CD4-positive, alpha-beta T cell treated with Interleukin-21 for 1 hour (primary cell): ENCODE measurements around the gene AHDC1.
"Not testable (repeated sequence)": the region's sequence is repeated elsewhere in the genome, so short reads cannot be mapped to it uniquely, and the experiment has no call there.

ENCODE experiments used
- DNase-seq: peaks from one replicate; pipeline ENCODE4 v3.0.0-alpha.2; 2020

AHDC1 gene

GRCh38 chr1:27505420-27505680 is 98.6 kb downstream of the AHDC1 start:
- no peak for DNase-seq

- no peak for DNase-seq
Observed at GRCh38 chr1:27504588-27505419, 99.1 kb downstream of the AHDC1 start.

DNA sequence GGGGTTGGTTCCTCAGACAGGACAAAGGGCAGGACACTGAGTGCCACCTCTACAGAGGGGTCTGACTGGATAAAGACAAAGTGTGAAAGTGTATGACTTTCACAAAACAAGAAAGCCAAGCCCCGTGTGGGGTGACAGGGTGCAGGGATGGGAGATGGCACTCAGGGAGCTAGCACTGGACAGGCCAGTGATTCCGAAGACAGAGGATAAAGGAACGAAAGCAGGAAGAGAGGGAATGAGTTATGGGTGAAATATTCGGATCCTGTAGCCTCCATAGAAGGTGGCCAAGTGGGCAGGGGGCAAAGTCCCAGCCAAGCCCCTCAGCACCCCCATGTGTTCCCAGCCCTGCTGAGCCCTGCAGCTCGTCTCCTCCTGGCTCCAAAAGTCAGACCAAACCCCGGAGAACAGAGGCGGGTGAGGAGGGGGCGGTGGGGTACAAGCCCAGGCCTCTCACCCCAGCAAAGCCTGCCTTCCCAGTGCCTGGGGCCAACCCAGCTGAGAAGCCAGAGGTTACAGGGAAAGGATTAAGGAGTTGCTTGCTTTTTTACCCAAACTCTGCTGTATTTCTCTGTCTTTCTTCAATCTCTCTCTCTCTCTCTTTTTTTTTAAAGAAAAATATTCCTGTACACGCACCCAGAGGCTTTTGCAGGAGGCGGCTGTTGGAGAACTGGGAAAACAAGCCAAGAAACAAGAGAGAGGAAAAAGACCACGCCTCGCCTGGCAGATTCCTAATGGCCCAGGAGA is 99.9 kb downstream of the AHDC1 start:
- no peak for DNase-seq

DNA sequence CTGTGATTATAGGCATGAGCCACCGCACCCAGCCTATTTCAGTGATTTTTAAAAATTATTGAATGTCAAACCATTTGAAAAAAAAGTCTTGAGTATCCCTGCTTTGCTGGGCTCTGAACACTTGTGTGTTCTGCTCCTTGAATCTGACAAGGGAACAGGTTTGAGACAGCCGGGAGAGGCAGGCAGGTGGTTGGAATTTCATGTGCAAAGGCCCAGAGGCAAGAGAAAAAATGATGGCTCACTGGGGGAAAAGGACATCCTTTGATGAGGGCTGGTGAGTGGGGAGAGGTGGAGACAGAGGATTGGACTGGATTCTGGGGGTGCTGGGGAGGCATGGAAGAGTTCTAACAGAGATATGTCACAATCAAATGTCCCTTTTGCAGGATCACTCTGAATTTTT is 100.9 kb downstream of the AHDC1 start:
- DNase-seq = no peak

DNA sequence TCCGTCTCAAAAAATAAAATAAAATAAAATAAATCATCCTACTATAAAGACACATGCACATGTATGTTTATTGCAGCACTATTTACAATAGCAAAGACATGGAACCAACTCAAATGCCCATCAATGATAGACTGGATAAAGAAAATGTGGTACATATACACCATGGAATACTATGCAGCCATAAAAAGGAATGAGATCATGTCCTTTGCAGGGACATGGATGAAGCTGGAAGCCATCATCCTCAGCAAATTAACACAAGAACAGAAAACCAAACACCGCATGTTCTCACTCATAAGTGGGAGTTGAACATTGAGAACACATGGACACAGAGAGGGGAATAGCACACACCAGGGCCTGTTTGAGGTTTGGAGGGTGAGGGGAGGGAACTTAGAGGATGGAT is 102.8 kb downstream of the AHDC1 start:
- not testable (repeated sequence) for DNase-seq

- no peak for DNase-seq
Observed at GRCh38 chr1:27499142-27499541, 104.8 kb downstream of the AHDC1 start.

DNA sequence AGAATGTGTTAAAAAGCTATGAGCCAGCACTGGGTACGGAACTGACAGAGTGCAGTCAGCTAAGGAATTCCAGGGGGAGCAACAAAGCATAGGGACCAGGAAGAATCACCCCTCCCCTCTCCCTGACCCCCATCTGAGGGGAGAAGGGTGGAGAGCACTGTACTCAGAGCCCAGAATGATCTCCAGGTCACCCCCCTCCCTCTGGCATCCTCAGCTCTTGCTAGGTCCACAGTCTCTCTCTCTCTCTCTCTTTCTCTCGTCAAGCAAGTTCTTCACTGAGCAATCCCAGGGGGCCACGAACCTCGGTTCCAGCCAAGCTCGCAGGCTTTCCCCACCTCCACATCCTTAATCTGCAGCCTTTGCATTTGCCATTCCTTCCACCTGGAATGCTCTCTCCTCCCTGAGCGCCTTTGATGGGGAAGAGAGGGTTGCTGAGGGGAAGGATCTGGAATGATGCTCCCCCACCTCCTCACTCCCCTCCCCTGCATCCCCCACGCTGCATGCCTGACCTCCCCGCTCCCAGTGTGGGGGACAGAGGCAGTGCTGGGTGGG is 107.3 kb downstream of the AHDC1 start:
- no peak for DNase-seq

DNA sequence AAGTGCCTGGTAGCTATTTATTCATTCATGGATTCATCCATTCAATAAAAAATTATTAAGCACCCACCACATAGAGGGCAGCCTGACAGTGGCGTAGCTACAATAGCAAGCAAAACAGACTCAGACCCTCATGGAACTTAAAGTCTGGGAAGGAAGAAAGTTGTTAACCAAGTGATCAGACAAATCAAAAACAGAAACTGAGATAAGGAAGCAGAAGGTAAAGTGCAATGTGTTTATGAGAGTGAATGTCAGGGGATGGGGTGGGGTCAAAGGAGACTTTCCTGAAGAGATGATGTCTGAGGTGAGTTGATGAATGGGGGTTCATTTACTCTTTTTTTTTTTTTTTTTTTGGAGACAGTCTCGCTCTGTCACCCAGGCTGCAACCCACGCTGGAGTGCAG is 111.1 kb downstream of the AHDC1 start:
- DNase-seq = no peak

GRCh38 chr1:27491748-27492700 is 111.9 kb downstream of the AHDC1 start:
- DNase-seq = no peak

GRCh38 chr1:27489973-27490741 is 113.8 kb downstream of the AHDC1 start, which contains the start of gene WASF2:
WASF2 (minus strand) TSS chr1:27490167; CDS start chr1:27428890, 61,277 bp downstream.
- DNase-seq = peak; percentile 97

- no peak for DNase-seq
Observed at GRCh38 chr1:27489501-27489972, 114.4 kb downstream of the AHDC1 start.

DNA sequence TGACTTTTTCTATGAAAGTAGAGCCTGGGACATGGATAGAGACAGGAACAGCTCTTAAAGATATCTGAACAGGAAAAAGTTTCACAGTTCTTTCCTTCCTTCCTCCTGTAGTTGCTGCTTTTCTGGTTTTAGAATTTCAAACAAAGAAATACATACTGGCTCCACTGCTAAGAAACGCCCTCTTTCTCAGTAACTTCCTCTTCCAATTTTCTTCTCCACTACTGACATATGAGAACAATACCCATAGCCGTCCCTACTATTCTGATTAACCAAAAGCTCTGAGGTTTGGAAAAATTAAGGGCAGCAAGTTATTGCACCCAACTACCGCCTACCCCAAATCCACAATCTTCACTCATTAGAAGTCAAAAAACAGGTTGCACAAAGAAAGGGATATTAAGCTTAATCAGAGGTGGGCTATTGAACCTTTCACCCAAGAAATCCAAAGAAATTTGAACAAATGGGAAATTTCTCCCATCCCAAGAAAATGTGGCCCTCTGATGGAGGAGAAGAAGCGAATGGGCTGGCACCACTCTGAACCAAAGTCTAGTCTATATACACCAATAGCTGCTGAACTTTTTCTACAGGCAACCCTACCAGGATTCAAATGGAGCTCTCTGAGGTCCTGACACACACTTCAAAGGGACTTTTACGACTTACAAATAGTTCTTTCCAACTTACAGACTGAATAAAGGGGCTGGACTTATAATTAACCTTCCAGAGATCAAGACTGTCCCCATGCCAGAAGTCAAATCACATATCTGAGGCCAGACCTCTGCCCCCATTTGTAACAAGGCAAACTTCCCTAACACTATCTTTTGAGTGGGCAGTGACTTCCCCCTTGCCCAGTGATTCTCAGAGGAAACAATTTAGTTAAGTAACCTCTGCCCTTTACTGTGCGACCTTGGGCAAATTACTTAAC is 115.7 kb downstream of the AHDC1 start:
- peak; percentile 24 for DNase-seq

DNA sequence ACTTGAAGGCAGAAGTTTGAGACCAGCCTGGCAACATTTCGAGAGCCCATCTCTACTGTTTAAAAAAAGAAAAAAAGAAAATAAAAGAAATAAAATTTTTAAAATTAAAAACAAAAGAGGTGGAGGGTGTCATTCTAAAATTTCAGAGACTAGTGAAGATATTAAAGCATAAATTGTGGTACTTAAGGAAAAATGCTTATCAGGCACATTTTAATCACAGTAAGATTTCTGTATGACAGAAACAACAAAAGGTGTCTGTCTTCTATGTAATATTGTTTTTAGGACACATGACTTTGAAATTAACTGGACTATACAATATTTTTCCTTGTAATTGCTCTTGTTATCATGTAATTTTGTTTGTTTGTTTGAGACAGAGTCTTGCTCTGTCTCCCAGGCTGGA is 118.6 kb downstream of the AHDC1 start:
- no peak for DNase-seq
